Omental fat pad (tissue), 4 donors: ENCODE results near the gene STK36. TPM values are rescaled to one million over a fixed set of nuclear protein-coding genes. Genes with fewer than 3 reads are reported as not detected.
A peak's percentile ranks its signal among the peaks of the same experiment; 100 is the strongest.

Source experiments
- ATAC-seq: fragments of 150-250 bp; one replicate; pipeline ENCODE4 v1.9.1; 2016; ENCODE audit warnings: mild to moderate bottlenecking, moderate library complexity; ENCODE audit not compliant: low FRiP score
- DNase-seq: peaks from one replicate; pipeline ENCODE4 v3.0.0-alpha.2; 2019; ENCODE audit warnings: low spot score
- total RNA-seq, 4 donors: library from RNA; depleted of rRNA; stranded (reverse); fragments of >200 nt; gene quantifications; one replicate each; pipeline ENCODE4 v1.1.0, GENCODE V29; 2016
- TF ChIP-seq, protein P1 (sequence below), 3 donors: fragments of 450-650 bp; IDR thresholded peaks; one replicate each; pipeline ENCODE4 v1.5.1; 2016 to 2017; ENCODE audit warnings: antibody characterized with exemption in 3 of 3, mild to moderate bottlenecking in 3 of 3, moderate library complexity in 2 of 3

STK36 gene
- total RNA-seq, 4 donors from 2014 or later: 15.6 to 45.7 (median 23.1) TPM

DNA sequence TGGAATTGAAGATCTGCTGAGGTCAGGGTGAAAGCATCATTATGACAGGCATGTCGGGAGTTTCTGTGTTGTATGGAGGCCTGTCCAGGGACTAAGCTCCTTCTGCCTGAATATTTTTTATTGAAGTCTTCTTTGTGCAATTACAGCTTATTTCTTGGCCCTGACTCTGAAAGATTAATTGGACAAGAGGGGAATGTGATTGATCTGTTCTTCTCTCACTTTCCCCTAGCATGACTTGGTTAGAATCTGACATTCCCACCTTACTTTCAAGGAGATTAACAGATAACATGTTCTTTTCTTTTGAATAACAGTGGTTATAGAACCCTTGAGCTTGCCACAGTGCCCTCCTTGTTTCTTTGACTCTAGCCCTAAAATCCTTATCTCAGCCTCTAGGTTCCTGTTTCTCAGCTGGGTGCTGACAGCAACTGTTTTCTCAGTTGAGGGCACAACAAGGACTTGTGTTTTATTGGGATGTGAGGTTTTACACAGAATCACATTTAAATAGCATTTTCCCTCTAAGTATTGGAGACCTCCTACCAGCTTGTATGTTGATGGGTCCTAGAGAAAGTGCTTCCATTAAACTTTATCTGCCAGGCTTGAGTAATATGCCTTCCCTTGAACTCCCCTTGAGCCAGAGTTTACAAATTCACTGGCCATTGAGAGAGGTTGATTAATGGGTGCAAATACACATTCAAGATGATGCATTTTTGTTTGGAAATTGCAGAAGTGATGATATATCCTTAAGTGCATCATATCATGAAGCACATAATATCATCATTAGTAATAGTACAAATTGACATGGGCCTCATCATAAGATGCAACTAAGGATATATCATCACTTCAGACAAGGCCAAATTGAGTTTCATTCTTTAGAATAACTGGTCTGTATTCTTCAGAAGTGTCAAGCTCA, 51.2 kb downstream of the STK36 start:
- TF ChIP-seq, protein P1, sequence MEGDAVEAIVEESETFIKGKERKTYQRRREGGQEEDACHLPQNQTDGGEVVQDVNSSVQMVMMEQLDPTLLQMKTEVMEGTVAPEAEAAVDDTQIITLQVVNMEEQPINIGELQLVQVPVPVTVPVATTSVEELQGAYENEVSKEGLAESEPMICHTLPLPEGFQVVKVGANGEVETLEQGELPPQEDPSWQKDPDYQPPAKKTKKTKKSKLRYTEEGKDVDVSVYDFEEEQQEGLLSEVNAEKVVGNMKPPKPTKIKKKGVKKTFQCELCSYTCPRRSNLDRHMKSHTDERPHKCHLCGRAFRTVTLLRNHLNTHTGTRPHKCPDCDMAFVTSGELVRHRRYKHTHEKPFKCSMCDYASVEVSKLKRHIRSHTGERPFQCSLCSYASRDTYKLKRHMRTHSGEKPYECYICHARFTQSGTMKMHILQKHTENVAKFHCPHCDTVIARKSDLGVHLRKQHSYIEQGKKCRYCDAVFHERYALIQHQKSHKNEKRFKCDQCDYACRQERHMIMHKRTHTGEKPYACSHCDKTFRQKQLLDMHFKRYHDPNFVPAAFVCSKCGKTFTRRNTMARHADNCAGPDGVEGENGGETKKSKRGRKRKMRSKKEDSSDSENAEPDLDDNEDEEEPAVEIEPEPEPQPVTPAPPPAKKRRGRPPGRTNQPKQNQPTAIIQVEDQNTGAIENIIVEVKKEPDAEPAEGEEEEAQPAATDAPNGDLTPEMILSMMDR (IDR thresholded peaks at IDR 0.05): no peak
- ATAC-seq: peak; percentile 44
- no peak for DNase-seq

DNA sequence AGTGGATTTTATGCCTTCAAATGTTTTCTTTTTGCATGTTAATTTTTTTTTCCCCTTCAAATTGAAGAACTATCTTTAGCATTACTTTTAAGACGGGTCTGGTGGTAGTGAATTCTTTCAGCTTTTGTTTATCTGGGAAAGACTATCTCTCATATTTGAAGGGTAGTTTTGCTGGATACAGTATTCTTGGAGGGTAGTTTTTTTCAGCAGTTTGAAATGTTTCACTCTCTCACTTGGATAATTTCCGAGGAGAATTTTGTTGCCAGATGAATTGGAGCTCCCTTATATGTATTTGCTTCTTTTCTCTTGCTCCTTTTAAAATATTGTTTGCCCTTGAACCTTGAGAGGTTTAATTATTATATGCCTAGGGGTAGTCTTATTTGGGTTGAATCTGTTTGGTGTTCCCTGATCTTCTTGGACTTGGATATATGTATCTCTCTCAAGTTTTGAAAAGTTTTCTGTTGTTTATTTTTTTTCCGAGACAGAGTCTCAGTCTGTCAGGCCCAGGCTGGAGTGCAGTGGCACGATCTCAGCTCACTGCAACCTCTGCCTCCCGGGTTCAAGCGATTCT, 54.2 kb downstream of the STK36 start:
- TF ChIP-seq, protein P1 (IDR thresholded peaks at IDR 0.05): no peak
- no peak for ATAC-seq
- no peak for DNase-seq

DNA sequence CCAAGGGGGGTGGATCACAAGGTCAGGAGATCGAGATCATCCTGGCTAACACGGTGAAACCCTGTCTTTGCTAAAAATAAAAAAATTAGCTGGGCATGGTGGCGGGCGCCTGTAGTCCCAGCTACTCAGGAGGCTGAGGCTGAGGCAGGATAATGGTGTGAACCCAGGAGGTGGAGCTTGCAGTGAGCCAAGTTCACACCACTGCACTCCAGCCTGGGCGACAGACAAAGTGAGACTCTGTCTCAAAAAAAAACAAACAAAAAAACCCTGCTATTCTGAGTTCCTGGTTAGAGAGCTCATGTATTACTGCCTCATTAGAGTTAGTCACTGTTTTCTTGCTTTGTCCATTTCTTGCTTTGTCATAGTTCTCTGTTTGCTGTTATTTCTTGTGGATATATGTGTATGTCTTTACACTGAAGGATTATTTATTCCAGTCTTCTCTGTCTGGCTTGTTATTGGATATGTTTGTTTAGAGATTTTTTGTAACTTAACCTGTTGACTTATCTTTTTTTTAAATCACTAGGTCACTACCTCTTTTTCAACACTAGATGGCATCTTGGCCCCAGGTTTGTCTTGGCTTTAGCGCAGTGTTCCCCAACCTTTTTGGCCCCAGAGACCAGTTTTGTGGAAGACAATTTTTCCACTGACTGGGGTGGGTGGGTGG, 55.7 kb downstream of the STK36 start:
- ATAC-seq (no peak), DNase-seq (no peak)
- TF ChIP-seq, protein P1 (IDR thresholded peaks at IDR 0.05): no peak

DNA sequence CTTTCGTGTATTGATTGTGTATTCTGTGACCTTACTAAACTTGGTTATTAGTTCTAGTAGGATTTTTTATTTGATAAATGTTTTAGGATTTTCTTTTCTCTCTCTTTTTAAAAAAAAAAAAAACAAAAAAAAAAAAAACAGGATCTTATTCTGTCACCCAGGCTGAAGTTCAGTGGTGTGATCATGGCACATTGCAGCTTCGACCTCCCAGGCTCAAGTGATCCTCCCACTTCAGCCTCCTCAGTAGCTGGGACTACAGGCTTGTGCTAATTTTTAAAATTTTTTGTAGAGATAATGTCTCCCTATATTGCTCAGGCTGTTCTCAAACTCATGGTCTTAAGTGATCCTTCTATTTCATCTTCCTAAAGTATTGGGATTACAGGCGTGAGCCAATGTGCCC, 57.8 kb downstream of the STK36 start:
- TF ChIP-seq, protein P1 (IDR thresholded peaks at IDR 0.05): no peak
- ATAC-seq (no peak), DNase-seq (no peak)

DNA sequence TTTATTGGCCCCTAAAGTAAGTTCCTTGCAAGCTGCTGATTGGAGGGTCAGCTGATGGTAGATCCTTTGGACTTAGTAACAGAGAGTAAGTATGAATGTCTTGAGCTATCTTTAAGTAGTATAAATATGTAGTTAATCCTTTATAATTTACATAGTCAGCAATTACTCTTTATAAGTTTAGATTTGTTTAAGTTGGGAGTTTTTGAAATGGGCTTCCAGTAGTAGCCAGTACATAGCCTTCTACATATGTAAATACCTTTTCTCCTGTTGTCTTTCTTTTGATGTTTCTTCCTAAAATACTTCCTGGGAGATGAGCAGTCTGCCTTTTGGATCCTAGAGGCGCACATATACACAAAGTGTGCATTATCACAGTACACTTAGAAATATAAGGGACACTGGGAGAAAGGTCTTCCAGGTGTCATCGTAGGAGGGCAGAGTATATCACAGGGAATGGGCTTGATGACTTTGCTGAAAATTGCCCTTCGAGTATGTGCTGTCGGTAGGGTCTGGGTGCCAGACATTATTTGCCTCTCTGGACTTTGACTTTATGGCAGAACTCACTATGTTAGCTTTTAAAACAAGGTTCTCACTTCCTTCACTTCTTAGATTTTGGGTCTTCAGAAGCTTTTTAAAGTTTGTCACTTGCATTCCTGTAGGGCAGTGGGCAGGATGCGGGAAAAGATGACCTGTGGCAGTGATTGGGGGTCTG, 60.3 kb downstream of the STK36 start:
- DNase-seq (no peak), ATAC-seq (no peak)
- TF ChIP-seq, protein P1 (IDR thresholded peaks at IDR 0.05): no peak

DNA sequence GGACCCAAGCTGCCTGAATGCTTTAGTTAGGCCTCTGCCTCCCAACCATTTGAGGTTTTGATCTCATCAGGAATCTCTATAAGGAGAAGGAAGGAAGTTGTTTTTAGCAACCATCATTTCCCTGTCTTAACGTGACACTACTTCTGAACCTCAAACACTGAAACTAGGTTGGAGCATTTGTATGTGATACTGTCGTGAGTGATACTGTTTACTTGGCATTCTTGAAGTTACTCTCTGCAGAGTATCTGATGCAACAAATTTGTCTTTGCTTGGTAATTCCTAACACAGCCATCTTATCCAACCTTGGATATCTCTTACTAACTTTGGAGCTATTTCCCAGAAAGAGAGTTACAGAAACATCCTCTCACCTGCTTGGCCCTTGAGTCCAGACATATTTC, 60.9 kb downstream of the STK36 start:
- DNase-seq (no peak), ATAC-seq (no peak)
- TF ChIP-seq, protein P1 (IDR thresholded peaks at IDR 0.05): no peak
